DOHH2 (cell line): ENCODE results near the gene ADM5.

Source experiments
- H3F3A ChIP-seq: fragments of 200-600 bp; sonication (generic), shearing (Covaris generic); 2 replicates; pipeline ENCODE4 v1.6.0; 2016; ENCODE audit warnings: antibody characterized with exemption, mild to moderate bottlenecking; ENCODE audit not compliant: control insufficient read depth, insufficient read depth
- H3K27ac ChIP-seq: fragments of 200-600 bp; sonication (generic); 2 replicates; pipeline ENCODE4 v1.5.1; 2014; ENCODE audit warnings: low read depth, mild to moderate bottlenecking, low read length, moderate library complexity
- H3K27me3 ChIP-seq: fragments of 200-600 bp; sonication (generic); 2 replicates; pipeline ENCODE4 v1.6.1; 2014; ENCODE audit warnings: mild to moderate bottlenecking, low read length, mixed read lengths; ENCODE audit not compliant: control insufficient read depth
- H3K36me3 ChIP-seq: fragments of 200-600 bp; sonication (generic); 2 replicates; pipeline ENCODE4 v1.6.1; 2014; ENCODE audit warnings: mild to moderate bottlenecking, low read length, moderate library complexity, mixed read lengths; ENCODE audit not compliant: control insufficient read depth
- H3K4me1 ChIP-seq: fragments of 200-600 bp; sonication (generic); 2 replicates; pipeline ENCODE4 v1.6.1; 2014; ENCODE audit warnings: mild to moderate bottlenecking, low read length, mixed read lengths; ENCODE audit not compliant: control insufficient read depth
- H3K4me2 ChIP-seq: fragments of 200-600 bp; sonication (generic); 2 replicates; pipeline ENCODE4 v1.6.0; 2014; ENCODE audit warnings: mild to moderate bottlenecking, low read length, moderate library complexity
- H3K4me3 ChIP-seq: fragments of 200-600 bp; sonication (generic); 2 replicates; pipeline ENCODE4 v1.5.1; 2014; ENCODE audit warnings: mild to moderate bottlenecking, low read length, mixed read lengths
- H3K79me2 ChIP-seq: fragments of 200-600 bp; sonication (generic); 2 replicates; pipeline ENCODE4 v1.6.1; 2014; ENCODE audit warnings: mild to moderate bottlenecking, low read length, mixed read lengths; ENCODE audit not compliant: control insufficient read depth
- H3K9me2 ChIP-seq: fragments of 200-600 bp; sonication (generic); replicated peaks from 2 replicates; pipeline ENCODE4 v1.6.1; 2014; ENCODE audit warnings: mild to moderate bottlenecking, low read length, mixed read lengths; ENCODE audit not compliant: control insufficient read depth
- H3K9me3 ChIP-seq: fragments of 200-600 bp; sonication (generic); 2 replicates; pipeline ENCODE4 v1.6.1; 2014; ENCODE audit warnings: antibody characterized with exemption, low read length, mixed read lengths; ENCODE audit not compliant: control insufficient read depth, insufficient read depth
- H4K20me1 ChIP-seq: fragments of 200-600 bp; sonication (generic); 2 replicates; pipeline ENCODE4 v1.6.0; 2014; ENCODE audit warnings: low read depth, mild to moderate bottlenecking, antibody characterized with exemption, low read length, moderate library complexity; ENCODE audit not compliant: control insufficient read depth, insufficient read depth
- EZH2phosphoT487 ChIP-seq: fragments of 200-600 bp; sonication (generic); IDR thresholded peaks from 2 replicates; pipeline ENCODE4 v1.6.1; 2017; ENCODE audit warnings: borderline replicate concordance, mild to moderate bottlenecking, antibody characterized with exemption, low read length, moderate library complexity, mixed read lengths
- TF ChIP-seq, protein P1 (sequence below): fragments of 200-600 bp; sonication (generic); IDR thresholded peaks from one replicate; pipeline ENCODE4 v1.5.1; 2014; ENCODE audit warnings: antibody characterized with exemption, mild to moderate bottlenecking, low read depth, low read length; ENCODE audit not compliant: poor library complexity, severe bottlenecking

Gene ADM5

DNA sequence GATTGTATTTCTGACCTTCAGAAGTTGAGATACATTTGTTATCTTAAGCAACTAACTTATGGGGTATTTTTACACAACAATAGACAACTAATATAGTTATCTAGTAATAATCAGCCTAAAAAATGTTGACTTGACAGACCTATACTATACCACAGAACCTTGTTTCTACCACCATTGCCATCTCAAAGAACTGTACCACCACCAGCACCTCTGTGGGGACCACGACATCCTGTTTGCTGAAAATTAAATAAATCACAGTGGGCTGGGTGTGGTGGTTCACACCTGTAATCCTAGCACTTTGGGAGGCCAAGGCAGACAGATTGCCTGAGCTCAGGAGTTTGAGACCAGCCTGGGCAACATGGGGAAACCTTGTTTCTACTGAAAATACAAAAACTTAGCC is 49.7 kb downstream of the ADM5 start:
- Histone ChIP-seq H3K27ac (no peak overlapping the region), H3K79me2 (no peaks in the 10 kb centered on the region), H3K4me3 (no peak overlapping the region), H3K9me3 (no peaks in the 10 kb centered on the region), H4K20me1 (no peaks in the 10 kb centered on the region), H3K36me3 (no peaks in the 10 kb centered on the region), H3K4me2 (no peak overlapping the region), H3F3A (no peaks in the 10 kb centered on the region), H3K27me3 (no peaks in the 10 kb centered on the region), H3K4me1 (no peaks in the 10 kb centered on the region), H3K9me2 (no peaks in the 10 kb centered on the region)
- TF ChIP-seq EZH2phosphoT487: no peak

GRCh38 chr19:49739933-49740332 is 50.5 kb downstream of the ADM5 start:
- H3K4me2 ChIP-seq: no peak overlapping the region
- H3F3A ChIP-seq: no peaks in the 10 kb centered on the region
- TF ChIP-seq, protein P1, sequence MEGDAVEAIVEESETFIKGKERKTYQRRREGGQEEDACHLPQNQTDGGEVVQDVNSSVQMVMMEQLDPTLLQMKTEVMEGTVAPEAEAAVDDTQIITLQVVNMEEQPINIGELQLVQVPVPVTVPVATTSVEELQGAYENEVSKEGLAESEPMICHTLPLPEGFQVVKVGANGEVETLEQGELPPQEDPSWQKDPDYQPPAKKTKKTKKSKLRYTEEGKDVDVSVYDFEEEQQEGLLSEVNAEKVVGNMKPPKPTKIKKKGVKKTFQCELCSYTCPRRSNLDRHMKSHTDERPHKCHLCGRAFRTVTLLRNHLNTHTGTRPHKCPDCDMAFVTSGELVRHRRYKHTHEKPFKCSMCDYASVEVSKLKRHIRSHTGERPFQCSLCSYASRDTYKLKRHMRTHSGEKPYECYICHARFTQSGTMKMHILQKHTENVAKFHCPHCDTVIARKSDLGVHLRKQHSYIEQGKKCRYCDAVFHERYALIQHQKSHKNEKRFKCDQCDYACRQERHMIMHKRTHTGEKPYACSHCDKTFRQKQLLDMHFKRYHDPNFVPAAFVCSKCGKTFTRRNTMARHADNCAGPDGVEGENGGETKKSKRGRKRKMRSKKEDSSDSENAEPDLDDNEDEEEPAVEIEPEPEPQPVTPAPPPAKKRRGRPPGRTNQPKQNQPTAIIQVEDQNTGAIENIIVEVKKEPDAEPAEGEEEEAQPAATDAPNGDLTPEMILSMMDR: no peak
- no peak overlapping the region for H3K4me3 ChIP-seq
- H3K27ac ChIP-seq: no peak overlapping the region
- H3K4me1 ChIP-seq: no peaks in the 10 kb centered on the region
- no peaks in the 10 kb centered on the region for H3K9me3 ChIP-seq
- no peaks in the 10 kb centered on the region for H4K20me1 ChIP-seq
- no peaks in the 10 kb centered on the region for H3K9me2 ChIP-seq
- no peaks in the 10 kb centered on the region for H3K79me2 ChIP-seq
- H3K27me3 ChIP-seq: no peaks in the 10 kb centered on the region
- H3K36me3 ChIP-seq: no peaks in the 10 kb centered on the region
